HUES64 (cell line): Measurements from ENCODE around the gene PCDH1.

Source experiments
- H3K27ac ChIP-seq: 2 replicates; pipeline ENCODE4 v1.7.0; 2013; ENCODE audit warnings: low read depth, low read length, inconsistent platforms
- H3K27me3 ChIP-seq: 2 replicates; pipeline ENCODE4 v1.6.1; 2013; ENCODE audit warnings: mild to moderate bottlenecking, low read length; ENCODE audit not compliant: insufficient read depth
- H3K36me3 ChIP-seq: 2 replicates; pipeline ENCODE4 v1.6.1; 2013; ENCODE audit warnings: mild to moderate bottlenecking, low read length; ENCODE audit not compliant: insufficient read depth
- H3K4me1 ChIP-seq: 2 replicates; pipeline ENCODE4 v1.6.1; 2013; ENCODE audit warnings: mild to moderate bottlenecking, low read length, moderate library complexity; ENCODE audit not compliant: insufficient read depth
- H3K4me3 ChIP-seq: 2 replicates; pipeline ENCODE4 v1.5.1; 2013; ENCODE audit warnings: mild to moderate bottlenecking, low read length, moderate library complexity
- H3K9ac ChIP-seq: 2 replicates; pipeline ENCODE4 v1.6.1; 2013; ENCODE audit warnings: mild to moderate bottlenecking, low read depth, low read length
- H3K9me3 ChIP-seq: 2 replicates; pipeline ENCODE4 v1.6.1; 2013; ENCODE audit warnings: low read depth, low read length; ENCODE audit not compliant: insufficient read depth
- WGBS: fragments of 150-250, 120-280 bp; methylation state at CpG from one replicate; pipeline ENCODE4 v1.1.7; 2013; ENCODE audit warnings: missing lambda C conversion rate; 5-methylcytosine and 5-hydroxymethylcytosine counted together

PCDH1 gene

DNA sequence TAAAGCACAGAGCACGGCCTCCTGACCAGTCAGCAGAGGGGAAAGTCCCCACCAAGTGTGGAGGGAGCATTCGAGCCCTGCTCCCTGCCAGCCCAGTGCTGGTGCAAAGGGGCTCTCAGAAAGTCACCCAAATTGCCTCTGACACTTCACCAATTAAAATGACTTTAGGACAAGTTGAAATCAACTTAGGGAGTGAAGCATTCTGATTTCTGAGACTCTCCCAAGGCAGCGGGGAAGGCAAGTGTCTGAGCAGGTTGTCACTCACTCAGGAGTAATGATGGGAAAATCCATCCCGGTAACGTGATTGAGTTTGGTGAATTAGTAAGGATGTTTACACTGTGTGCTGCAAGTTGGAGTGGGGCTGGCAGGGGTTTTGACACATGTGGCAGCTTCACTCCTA, 73.7 kb downstream of the PCDH1 start:
- Histone ChIP-seq H3K27ac (no peak overlapping the region), H3K9me3 (no peaks in the 10 kb centered on the region), H3K9ac (no peak overlapping the region), H3K4me3 (no peak overlapping the region), H3K36me3 (no peaks in the 10 kb centered on the region), H3K4me1 (peaks cover 31% of the 10 kb centered on the region), H3K27me3 (no peaks in the 10 kb centered on the region)
- 59% methylated on average over 5 of the region's 5 CpGs for WGBS
